A549 (cell line): ENCODE measurements around the gene HGFAC. TPM values are rescaled to one million over a fixed set of nuclear protein-coding genes. Genes with fewer than 3 reads are reported as not detected.

ENCODE experiments used
- ATAC-seq, 2 experiments: fragments of 200-7000 bp in 1 of 2; fragments of >200 bp in 1 of 2; cut with Nextera tagmentation in 1 of 2; cut with Tn5 transposase in 1 of 2; 3 replicates each; pipeline versions ENCODE4 v1.8.0 to v1.9.1; 2018 to 2020; ENCODE audit warnings: mild to moderate bottlenecking in 1 of 2, moderate library complexity in 1 of 2
- CTCF ChIA-PET: fragments of 300-600 bp; sonication (Branson Sonifier 250); formaldehyde crosslinking; extraction: SDS; loops from one replicate; lab custom pipeline; 2021; ENCODE audit warnings: antibody characterized with exemption, inconsistent platforms; lab: Yijun Ruan, JAX
- POLR2A ChIA-PET: fragments of 350-600 bp; formaldehyde crosslinking; extraction: SDS; loops from one replicate; lab custom pipeline; 2021; ENCODE audit warnings: antibody characterized with exemption, inconsistent platforms; lab: Yijun Ruan, JAX
- DNase-seq, 2 experiments: peaks; one replicate each; pipeline versions ENCODE4 v3.0.0 to v3.0.0-alpha.2; 2011 to 2016; ENCODE audit warnings: low read depth in 1 of 2, low spot score in 1 of 2
- FAIRE-seq: peaks from 2 replicates; lab custom pipeline; 2011; peaks lifted over from hg19 to GRCh38; lab: Jason Lieb, UNC
- H3K27ac ChIP-seq, 2 experiments: fragments of >200 bp; sonication (Bioruptor Twin); formaldehyde crosslinking; 3 replicates each; pipeline ENCODE4 v1.5.1; 2016 to 2017
- H3K4me1 ChIP-seq: fragments of >200 bp; sonication (Bioruptor Twin); formaldehyde crosslinking; 3 replicates; pipeline ENCODE4 v1.6.1; 2016
- H3K4me2 ChIP-seq: fragments of >200 bp; sonication (Bioruptor Twin); formaldehyde crosslinking; 3 replicates; pipeline ENCODE4 v1.6.1; 2016
- H3K4me3 ChIP-seq: fragments of >200 bp; sonication (Bioruptor Twin); formaldehyde crosslinking; 3 replicates; pipeline ENCODE4 v1.5.1; 2016
- H3K9me3 ChIP-seq: fragments of >200 bp; sonication (Bioruptor Twin); formaldehyde crosslinking; 3 replicates; pipeline ENCODE4 v1.6.1; 2016
- BHLHE40 ChIP-seq: IDR thresholded peaks from 2 replicates; pipeline ENCODE4 v1.6.1; 2012; ENCODE audit warnings: low read depth, low read length, inconsistent platforms
- CTCF ChIP-seq: fragments of >200 bp; sonication (Bioruptor Twin); formaldehyde crosslinking; IDR thresholded peaks from 3 replicates; pipeline ENCODE4 v1.5.1; 2016
- EHF ChIP-seq: fragments of 250-450 bp; sonication (Bioruptor Pico); IDR thresholded peaks from 2 replicates; pipeline ENCODE4 v1.5.0; 2020; ENCODE audit warnings: mild to moderate bottlenecking
- EHMT2 ChIP-seq: fragments of 200-600 bp; sonication (generic); IDR thresholded peaks from 2 replicates; pipeline ENCODE4 v1.6.1; 2016; ENCODE audit warnings: antibody characterized with exemption, low read depth, mild to moderate bottlenecking, moderate library complexity
- ESRRA ChIP-seq: fragments of 150-350 bp; IDR thresholded peaks from 2 replicates; pipeline ENCODE4 v1.6.1; 2014; ENCODE audit warnings: mild to moderate bottlenecking, low read length, borderline replicate concordance
- FOXS1 ChIP-seq: fragments of 250-450 bp; sonication (Bioruptor Pico); IDR thresholded peaks from 2 replicates; pipeline ENCODE4 v1.5.0; 2020; ENCODE audit warnings: mild to moderate bottlenecking, moderate library complexity
- GATA3 ChIP-seq: IDR thresholded peaks from 2 replicates; pipeline ENCODE4 v1.6.1; 2012; ENCODE audit warnings: borderline replicate concordance
- HDAC2 ChIP-seq: fragments of 200-600 bp; sonication (generic); IDR thresholded peaks from 2 replicates; pipeline ENCODE4 v1.6.1; 2016
- HEYL ChIP-seq: fragments of 250-450 bp; sonication (Bioruptor Pico); IDR thresholded peaks from 2 replicates; pipeline ENCODE4 v1.8.0; 2021; ENCODE audit warnings: mild to moderate bottlenecking, moderate library complexity
- HOXB5 ChIP-seq: fragments of 250-450 bp; sonication (Bioruptor Pico); IDR thresholded peaks from 2 replicates; pipeline ENCODE4 v1.5.0; 2020; ENCODE audit warnings: mild to moderate bottlenecking, moderate library complexity
- JUN ChIP-seq, 2 experiments: fragments of >200 bp; sonication (Bioruptor Twin); formaldehyde crosslinking; IDR thresholded peaks; 2 replicates in 1 of 2; 3 replicates in 1 of 2; pipeline ENCODE4 v1.6.1; 2016 to 2017
- JUNB ChIP-seq: fragments of >200 bp; sonication (Bioruptor Twin); formaldehyde crosslinking; IDR thresholded peaks from 2 replicates; pipeline ENCODE4 v1.6.1; 2016
- KDM1A ChIP-seq: fragments of 200-600 bp; sonication (generic); IDR thresholded peaks from 2 replicates; pipeline ENCODE4 v1.6.1; 2016; ENCODE audit warnings: low read depth, mild to moderate bottlenecking
- MAFK ChIP-seq: fragments of 450-650 bp; IDR thresholded peaks from 2 replicates; pipeline ENCODE4 v1.6.1; 2014; ENCODE audit not compliant: partially characterized antibody
- MAZ ChIP-seq: fragments of 150-350 bp; IDR thresholded peaks from 2 replicates; pipeline ENCODE4 v1.6.1; 2014; ENCODE audit warnings: antibody characterized with exemption, low read depth, low read length, borderline replicate concordance
- MYC ChIP-seq: IDR thresholded peaks from 2 replicates; pipeline ENCODE4 v1.6.1; 2012; ENCODE audit warnings: mild to moderate bottlenecking, inconsistent platforms, low read length, improper control_type of control experiment, borderline replicate concordance
- NR3C1 ChIP-seq: fragments of >200 bp; sonication (Bioruptor Twin); formaldehyde crosslinking; IDR thresholded peaks from 3 replicates; pipeline ENCODE4 v1.6.1; 2017
- PHF8 ChIP-seq: fragments of 200-600 bp; sonication (generic); IDR thresholded peaks from 2 replicates; pipeline ENCODE4 v1.6.1; 2016; ENCODE audit warnings: low read depth, mild to moderate bottlenecking, antibody characterized with exemption, moderate library complexity, borderline replicate concordance
- RAD21 ChIP-seq, 2 experiments: fragments of >200 bp in 1 of 2; sonication (Bioruptor Twin) in 1 of 2; formaldehyde crosslinking in 1 of 2; IDR thresholded peaks in 1 of 2; conservative IDR thresholded peaks in 1 of 2; 2 replicates in 1 of 2; 3 replicates in 1 of 2; pipeline ENCODE4 v1.6.1; 2012 to 2018; ENCODE audit warnings: inconsistent platforms in 1 of 2
- RARB ChIP-seq: fragments of 250-450 bp; sonication (Bioruptor Pico); IDR thresholded peaks from 2 replicates; pipeline ENCODE4 v1.8.0; 2021; ENCODE audit warnings: mild to moderate bottlenecking, moderate library complexity
- RNF2 ChIP-seq: fragments of 200-600 bp; sonication (generic); IDR thresholded peaks from 2 replicates; pipeline ENCODE4 v1.6.1; 2016; ENCODE audit warnings: low read depth, mild to moderate bottlenecking, antibody characterized with exemption, moderate library complexity, borderline replicate concordance
- SREBF2 ChIP-seq: fragments of 450-650 bp; IDR thresholded peaks from 2 replicates; pipeline ENCODE4 v1.6.1; 2014; ENCODE audit warnings: mild to moderate bottlenecking, moderate library complexity
- TP53 ChIP-seq: fragments of 250-450 bp; sonication (Bioruptor Pico); IDR thresholded peaks from 2 replicates; pipeline ENCODE4 v1.5.0; 2021; ENCODE audit warnings: mild to moderate bottlenecking, moderate library complexity
- ZC3H11A ChIP-seq: fragments of 450-650 bp; IDR thresholded peaks from 2 replicates; pipeline ENCODE4 v1.6.1; 2014; ENCODE audit warnings: antibody characterized with exemption, mild to moderate bottlenecking
- ZSCAN20 ChIP-seq: fragments of 250-450 bp; sonication (Bioruptor Pico); IDR thresholded peaks from 2 replicates; pipeline ENCODE4 v1.8.0; 2022; ENCODE audit warnings: mild to moderate bottlenecking, moderate library complexity
- WGBS: methylation state at CpG from one replicate; pipeline ENCODE4 v1.1.6; 2017; ENCODE audit errors: missing lambda C conversion rate; 5-methylcytosine and 5-hydroxymethylcytosine counted together
- polyA plus RNA-seq, 4 experiments: library from polyadenylated mRNA; depleted of rRNA in 3 of 4; stranded (reverse); fragments of >200 nt; fragmentation: RNase III in 1 of 4; extraction: RNeasy Plus Mini Kit Qiagen cat#74134 plus additional on column Dnase treatment in 1 of 4; gene quantifications; 2 replicates in 3 of 4; 3 replicates in 1 of 4; pipeline ENCODE4 v1.2.3, GENCODE V29; 2011 to 2017
- TF ChIP-seq, protein P1 (sequence below): fragments of >200 bp; sonication (Bioruptor Twin); formaldehyde crosslinking; IDR thresholded peaks from 3 replicates; pipeline ENCODE4 v1.6.1; 2016

The HGFAC gene
- polyA plus RNA-seq, 2 of the 4 experiments (the other 2 are of a cell fraction): 0.25 TPM; not detected in 1

DNA sequence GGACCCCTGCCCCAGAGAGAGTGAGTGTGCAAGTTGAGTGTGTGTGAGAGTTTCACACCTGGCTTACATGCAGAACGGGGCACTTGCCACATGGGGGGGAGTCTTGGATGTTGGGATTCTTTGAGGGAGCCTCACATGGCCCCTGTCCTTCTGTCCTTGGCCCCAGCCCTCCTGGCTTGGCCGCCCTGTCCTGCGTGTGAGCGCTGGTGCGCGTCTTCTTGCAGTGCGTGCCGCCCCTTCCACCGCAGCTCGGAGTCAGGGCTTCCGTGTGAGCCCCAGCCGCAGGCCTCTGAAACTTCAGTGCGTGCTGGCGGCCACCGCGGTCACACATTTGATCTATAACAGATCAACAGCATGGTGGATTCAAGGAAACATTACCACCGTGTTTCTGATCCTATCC is 30.1 kb upstream of the HGFAC start:
- 92% methylated on average over 17 of the region's 17 CpGs for WGBS
- ATAC-seq (no peak), FAIRE-seq (no peak), DNase-seq (no peak)
- ChIA-PET CTCF (interaction anchor here (1.2 kb wide), 1 partner anchor 31 kb away, joined by 3 read pairs; no protein-coding TSS in a partner anchor), POLR2A (no interaction called here)
- Histone ChIP-seq H3K9me3 (no peaks in the 10 kb centered on the region), H3K4me3 (no peak overlapping the region), H3K4me2 (no peak overlapping the region), H3K27ac (no peak overlapping the region), H3K4me1 (no peaks in the 10 kb centered on the region)
- TF ChIP-seq RNF2: no peak
- no peak for TF ChIP-seq MAZ
- no peak for TF ChIP-seq HEYL (CRISPR knock-in tag)
- TF ChIP-seq MAFK: no peak
- TF ChIP-seq HOXB5: no peak
- TF ChIP-seq RAD21 (conservative IDR thresholded peaks at IDR 0.05 in 1 of 2, IDR thresholded peaks at IDR 0.05 in 1 of 2): no peak
- TF ChIP-seq KDM1A: no peak
- no peak for TF ChIP-seq HDAC2
- no peak for TF ChIP-seq EHMT2
- no peak for TF ChIP-seq EHF (CRISPR knock-in tag)
- TF ChIP-seq JUNB: no peak
- TF ChIP-seq ZC3H11A: no peak
- TF ChIP-seq ZSCAN20 (CRISPR knock-in tag): no peak
- no peak for TF ChIP-seq JUN (IDR thresholded peaks at IDR 0.05)
- TF ChIP-seq FOXS1: no peak
- TF ChIP-seq, protein P1, sequence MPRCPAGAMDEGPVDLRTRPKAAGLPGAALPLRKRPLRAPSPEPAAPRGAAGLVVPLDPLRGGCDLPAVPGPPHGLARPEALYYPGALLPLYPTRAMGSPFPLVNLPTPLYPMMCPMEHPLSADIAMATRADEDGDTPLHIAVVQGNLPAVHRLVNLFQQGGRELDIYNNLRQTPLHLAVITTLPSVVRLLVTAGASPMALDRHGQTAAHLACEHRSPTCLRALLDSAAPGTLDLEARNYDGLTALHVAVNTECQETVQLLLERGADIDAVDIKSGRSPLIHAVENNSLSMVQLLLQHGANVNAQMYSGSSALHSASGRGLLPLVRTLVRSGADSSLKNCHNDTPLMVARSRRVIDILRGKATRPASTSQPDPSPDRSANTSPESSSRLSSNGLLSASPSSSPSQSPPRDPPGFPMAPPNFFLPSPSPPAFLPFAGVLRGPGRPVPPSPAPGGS: no peak
- no peak for TF ChIP-seq PHF8
- no peak for TF ChIP-seq SREBF2

- no peak for FAIRE-seq
- 83% methylated on average over 11 of the region's 24 CpGs for WGBS
- no peak for ATAC-seq
- H3K27ac ChIP-seq: no peak overlapping the region
- no peak for TF ChIP-seq CTCF
- TF ChIP-seq NR3C1: no peak
- TF ChIP-seq TP53: no peak
- TF ChIP-seq, all 56 proteins: peak for 0
- no peak overlapping the region for H3K4me2 ChIP-seq
- H3K4me3 ChIP-seq: no peak overlapping the region
- POLR2A ChIA-PET: no interaction called here
- H3K9me3 ChIP-seq: no peaks in the 10 kb centered on the region
- CTCF ChIA-PET: interaction anchor here (1.2 kb wide), 1 partner anchor 31 kb away, joined by 3 read pairs; no protein-coding TSS in a partner anchor
- DNase-seq: no peak
- H3K4me1 ChIP-seq: no peaks in the 10 kb centered on the region
Observed at GRCh38 chr4:3412257-3413020, 29.3 kb upstream of the HGFAC start.

GRCh38 chr4:3413217-3413671 is 28.5 kb upstream of the HGFAC start:
- no peaks in the 10 kb centered on the region for H3K4me1 ChIP-seq
- WGBS: 90% methylated on average over 7 of the region's 29 CpGs
- POLR2A ChIA-PET: no interaction called here

More at GRCh38 chr4:3413217-3413671, 28.5 kb upstream of the HGFAC start:
- Histone ChIP-seq H3K4me2 (no peak overlapping the region), H3K27ac (no peak overlapping the region), H3K4me3 (no peak overlapping the region), H3K9me3 (no peaks in the 10 kb centered on the region)
- FAIRE-seq: no peak
- no peak for DNase-seq
- no peak for ATAC-seq
- CTCF ChIA-PET: interaction anchor here (0.6 kb wide), 1 partner anchor 43 kb away, joined by 3 read pairs; no protein-coding TSS in a partner anchor
- TF ChIP-seq KDM1A (no peak), HOXB5 (no peak), ESRRA (no peak), MYC (no peak), RARB (CRISPR knock-in tag) (no peak), BHLHE40 (no peak), GATA3 (no peak)
